Measurements from ENCODE around the gene GANC. TPM values are rescaled to one million over a fixed set of nuclear protein-coding genes. Genes with fewer than 3 reads are reported as not detected.
A peak's percentile ranks its signal among the peaks of the same experiment; 100 is the strongest.

The GANC gene
- total RNA-seq, 1 donor from 2014 or later, result 39.7 TPM

DNA sequence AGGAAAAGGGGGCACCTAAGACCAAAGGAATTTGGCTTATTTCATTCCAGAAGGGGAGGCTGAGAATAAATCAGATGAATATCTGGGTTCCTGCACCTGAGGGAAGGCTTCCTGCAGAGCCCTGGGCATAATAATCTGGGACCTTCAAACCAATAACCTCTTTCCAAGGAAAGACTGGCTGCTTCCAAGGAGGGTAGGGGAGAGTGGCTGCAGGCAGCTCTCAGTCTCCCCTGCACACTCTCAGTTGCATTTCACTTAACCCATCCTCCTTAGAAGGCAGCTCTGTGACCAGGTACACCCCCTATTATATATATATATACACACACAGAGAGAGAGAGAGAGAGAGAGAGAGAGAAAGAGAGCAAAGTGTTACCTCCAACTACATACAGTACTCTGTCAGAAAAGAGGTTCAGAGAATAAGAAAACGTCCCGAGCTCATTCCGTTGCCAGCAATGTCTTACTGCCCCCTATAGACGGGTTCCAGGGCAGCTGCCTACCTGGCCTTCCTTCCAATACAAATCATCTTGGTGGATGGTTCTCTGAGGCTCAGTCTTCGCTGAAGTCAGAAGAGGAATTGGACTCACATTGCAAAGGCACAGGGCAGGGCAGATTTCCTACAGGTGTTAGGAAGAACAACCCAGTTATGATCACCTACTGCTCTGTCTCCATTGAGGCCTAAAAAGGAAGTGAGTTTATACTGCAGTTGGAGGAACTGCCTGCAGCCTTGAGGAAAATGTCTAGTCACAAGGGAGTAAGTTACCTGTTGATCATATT, 112.4 kb downstream of the GANC start:
- no peak for DNase-seq (ENCODE audit: low spot score in 2 of 2, unreplicated experiment in 2 of 2)
- Mint-ChIP-seq H3K36me3 (no peaks in the 10 kb centered on the region), H3K27me3 (ENCODE audit: low read depth) (no peaks in the 10 kb centered on the region), H3K9me3 (no peaks in the 10 kb centered on the region), H3K4me1 (peaks cover 1% of the 10 kb centered on the region), H3K27ac (no peak overlapping the region), H3K4me3 (no peak overlapping the region)
- peak; percentile 42 for TF ChIP-seq CTCF (IDR thresholded peaks at IDR 0.05; ENCODE audit: unreplicated experiment)

GRCh38 chr15:42385980-42386700, 113.1 kb downstream of the GANC start:
- TF ChIP-seq CTCF (IDR thresholded peaks at IDR 0.05; ENCODE audit: unreplicated experiment), result no peak
- Mint-ChIP-seq H3K27me3 (ENCODE audit: low read depth) (no peaks in the 10 kb centered on the region), H3K4me1 (peaks cover 1% of the 10 kb centered on the region), H3K4me3 (no peak overlapping the region), H3K27ac (no peak overlapping the region), H3K9me3 (no peaks in the 10 kb centered on the region), H3K36me3 (no peaks in the 10 kb centered on the region)
- no peak for DNase-seq (ENCODE audit: low spot score in 2 of 2, unreplicated experiment in 2 of 2)

- H3K27me3 Mint-ChIP-seq (ENCODE audit: low read depth), result no peaks in the 10 kb centered on the region
- H3K9me3 Mint-ChIP-seq, result no peaks in the 10 kb centered on the region
- no peak for DNase-seq (ENCODE audit: low spot score in 2 of 2, unreplicated experiment in 2 of 2)
- peaks cover 1% of the 10 kb centered on the region for H3K4me1 Mint-ChIP-seq
- no peaks in the 10 kb centered on the region for H3K36me3 Mint-ChIP-seq
- no peak for TF ChIP-seq CTCF (IDR thresholded peaks at IDR 0.05; ENCODE audit: unreplicated experiment)
- no peak overlapping the region for H3K27ac Mint-ChIP-seq
- H3K4me3 Mint-ChIP-seq, result no peak overlapping the region
These were observed 114.6 kb downstream of the GANC start for GRCh38 chr15:42387603-42388002.

- no peak for TF ChIP-seq CTCF (IDR thresholded peaks at IDR 0.05; ENCODE audit: unreplicated experiment)
- H3K27me3 Mint-ChIP-seq (ENCODE audit: low read depth), result no peaks in the 10 kb centered on the region
- DNase-seq (ENCODE audit: low spot score in 2 of 2, unreplicated experiment in 2 of 2), result no peak
- H3K36me3 Mint-ChIP-seq, result no peaks in the 10 kb centered on the region
- no peak overlapping the region for H3K27ac Mint-ChIP-seq
- H3K4me3 Mint-ChIP-seq, result no peak overlapping the region
- no peaks in the 10 kb centered on the region for H3K4me1 Mint-ChIP-seq
- H3K9me3 Mint-ChIP-seq, result no peaks in the 10 kb centered on the region
These were observed 119.5 kb downstream of the GANC start for GRCh38 chr15:42392309-42393024.

DNA sequence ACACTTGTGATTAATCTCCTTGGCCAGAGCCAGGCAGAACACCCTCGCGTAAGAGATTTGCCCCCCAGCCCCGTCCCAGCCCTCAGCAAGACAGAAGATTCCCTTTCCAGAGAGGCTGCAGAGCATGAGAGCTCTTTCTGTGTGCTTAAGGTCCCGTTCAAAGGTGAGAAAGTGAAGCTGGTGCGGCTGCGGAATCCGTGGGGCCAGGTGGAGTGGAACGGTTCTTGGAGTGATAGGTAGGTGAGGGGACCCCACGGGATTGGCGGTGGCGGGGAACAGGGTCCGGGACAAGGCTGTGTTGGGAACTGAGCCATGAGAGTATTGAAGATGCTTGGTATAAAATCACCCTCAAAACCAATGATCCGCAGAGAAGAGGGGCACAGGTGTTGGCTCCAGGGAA, 121.1 kb downstream of the GANC start:
- Mint-ChIP-seq H3K27ac (no peak overlapping the region), H3K27me3 (ENCODE audit: low read depth) (no peaks in the 10 kb centered on the region), H3K4me1 (no peaks in the 10 kb centered on the region), H3K9me3 (no peaks in the 10 kb centered on the region), H3K36me3 (no peaks in the 10 kb centered on the region), H3K4me3 (no peak overlapping the region)
- DNase-seq (ENCODE audit: low spot score in 2 of 2, unreplicated experiment in 2 of 2), result no peak
- no peak for TF ChIP-seq CTCF (IDR thresholded peaks at IDR 0.05; ENCODE audit: unreplicated experiment)

Measured in mesothelial cell of epicardium (in vitro differentiated cells).